ENCODE data around the gene SULT1E1.
"Not testable (repeated sequence)": the region's sequence is repeated elsewhere in the genome, so short reads cannot be mapped to it uniquely, and the experiment has no call there.

SULT1E1 gene

GRCh38 chr4:69838977-69839376, 21.0 kb downstream of the SULT1E1 start:
- DNase-seq, result no peak

- no peak for DNase-seq
Observed at GRCh38 chr4:69836287-69836686, 23.7 kb downstream of the SULT1E1 start.

GRCh38 chr4:69835766-69836165, 24.2 kb downstream of the SULT1E1 start:
- DNase-seq, result no peak

- no peak for DNase-seq
Observed at GRCh38 chr4:69833251-69833650, 26.7 kb downstream of the SULT1E1 start.

GRCh38 chr4:69832326-69833030, 27.5 kb downstream of the SULT1E1 start:
- DNase-seq, result no peak

- no peak for DNase-seq
Observed at GRCh38 chr4:69831646-69832325, 28.2 kb downstream of the SULT1E1 start.

- DNase-seq, result no peak
Observed at GRCh38 chr4:69831270-69831627, 28.7 kb downstream of the SULT1E1 start.

GRCh38 chr4:69830560-69831269, 29.2 kb downstream of the SULT1E1 start:
- DNase-seq, result no peak

GRCh38 chr4:69830192-69830559, 29.8 kb downstream of the SULT1E1 start:
- no peak for DNase-seq

- no peak for DNase-seq
Observed at GRCh38 chr4:69829678-69830077, 30.3 kb downstream of the SULT1E1 start.

GRCh38 chr4:69828828-69829227, 31.1 kb downstream of the SULT1E1 start:
- no peak for DNase-seq

- not testable (repeated sequence) for DNase-seq
Observed at GRCh38 chr4:69825056-69825455, 34.9 kb downstream of the SULT1E1 start.

- no peak for DNase-seq
Observed at GRCh38 chr4:69823481-69824186, 36.3 kb downstream of the SULT1E1 start.

GRCh38 chr4:69823048-69823447, 36.9 kb downstream of the SULT1E1 start:
- no peak for DNase-seq

- no peak for DNase-seq
Observed at GRCh38 chr4:69822198-69822597, 37.7 kb downstream of the SULT1E1 start.

- no peak for DNase-seq
Observed at GRCh38 chr4:69818060-69818639, 41.8 kb downstream of the SULT1E1 start.

GRCh38 chr4:69816236-69816635, 43.7 kb downstream of the SULT1E1 start:
- DNase-seq, result no peak

GRCh38 chr4:69813628-69814027, 46.3 kb downstream of the SULT1E1 start:
- DNase-seq, result no peak

- DNase-seq, result no peak
Observed at GRCh38 chr4:69811166-69811565, 48.8 kb downstream of the SULT1E1 start.

- no peak for DNase-seq
Observed at GRCh38 chr4:69800599-69800998, 59.3 kb downstream of the SULT1E1 start.

GRCh38 chr4:69799337-69799736, 60.6 kb downstream of the SULT1E1 start:
- no peak for DNase-seq

- DNase-seq, result no peak
Observed at GRCh38 chr4:69793732-69794131, 66.2 kb downstream of the SULT1E1 start.

Data from stimulated activated naive CD4-positive, alpha-beta T cell treated with Interleukin-2 at 50 U/mL for 16 hours (primary cell).